IPS-NIHi11 (cell line): ENCODE data around the gene CCDC88C.

Experiments used
- DNase-seq: peaks from one replicate; pipeline ENCODE4 v3.0.0; 2012; ENCODE audit warnings: mixed read lengths, low spot score

Gene CCDC88C

GRCh38 chr14:91396959-91397815, 20.4 kb downstream of the CCDC88C start:
- DNase-seq: no peak

GRCh38 chr14:91396013-91396660, 21.5 kb downstream of the CCDC88C start:
- DNase-seq: no peak

DNA sequence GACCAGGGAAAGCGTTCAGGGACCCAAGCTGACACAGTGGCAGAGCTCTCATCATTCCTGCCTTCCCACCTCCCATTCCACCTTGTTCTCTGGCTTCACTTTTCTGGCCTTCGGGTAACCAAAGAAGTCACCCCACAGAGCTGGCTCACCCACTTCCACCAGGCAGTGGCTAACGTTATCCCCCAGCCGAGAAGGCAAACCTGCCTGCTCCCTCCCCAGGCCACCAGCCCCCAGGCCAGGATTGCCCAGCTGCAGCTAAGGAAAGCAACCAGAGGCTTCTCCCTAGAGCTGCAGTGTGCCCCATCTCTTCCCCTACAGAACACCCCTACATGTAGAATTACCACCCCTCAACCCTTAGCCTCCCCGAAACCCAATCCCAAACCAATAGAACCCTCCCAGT, 22.2 kb downstream of the CCDC88C start:
- no peak for DNase-seq

GRCh38 chr14:91394105-91395081, 23.2 kb downstream of the CCDC88C start:
- DNase-seq: no peak

- DNase-seq: no peak
These were observed 24.9 kb downstream of the CCDC88C start for GRCh38 chr14:91392623-91393303.

DNA sequence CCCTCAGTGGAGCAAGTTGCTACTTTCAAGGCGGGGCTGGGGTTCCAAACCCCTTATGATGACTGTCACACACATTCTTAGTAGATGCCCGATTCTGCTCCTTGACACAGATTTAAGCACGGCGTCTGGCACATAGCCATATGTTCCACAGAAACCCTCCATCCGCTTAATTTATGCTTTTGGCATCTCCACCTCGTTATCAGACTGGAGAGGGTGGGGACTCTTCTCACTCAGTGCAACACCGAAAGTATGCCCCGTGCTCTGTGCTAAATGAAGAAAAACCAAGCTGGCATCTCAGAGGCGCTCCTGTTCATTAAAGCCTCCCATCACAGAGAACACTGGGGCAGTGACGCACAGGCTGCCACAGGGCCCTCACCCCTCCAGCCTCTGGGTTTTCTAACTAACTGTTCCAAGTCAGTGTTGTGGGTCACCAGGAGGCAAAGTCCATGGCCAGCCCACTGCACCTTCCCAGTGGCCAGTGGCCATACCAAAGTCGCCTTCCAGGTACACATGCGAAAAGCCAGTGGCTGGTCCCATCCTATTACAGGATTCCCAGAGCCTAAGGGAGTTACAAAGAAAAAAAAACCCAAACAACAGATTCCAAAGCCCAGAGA, 27.3 kb downstream of the CCDC88C start:
- no peak for DNase-seq

GRCh38 chr14:91389150-91389549, 28.5 kb downstream of the CCDC88C start:
- no peak for DNase-seq

DNA sequence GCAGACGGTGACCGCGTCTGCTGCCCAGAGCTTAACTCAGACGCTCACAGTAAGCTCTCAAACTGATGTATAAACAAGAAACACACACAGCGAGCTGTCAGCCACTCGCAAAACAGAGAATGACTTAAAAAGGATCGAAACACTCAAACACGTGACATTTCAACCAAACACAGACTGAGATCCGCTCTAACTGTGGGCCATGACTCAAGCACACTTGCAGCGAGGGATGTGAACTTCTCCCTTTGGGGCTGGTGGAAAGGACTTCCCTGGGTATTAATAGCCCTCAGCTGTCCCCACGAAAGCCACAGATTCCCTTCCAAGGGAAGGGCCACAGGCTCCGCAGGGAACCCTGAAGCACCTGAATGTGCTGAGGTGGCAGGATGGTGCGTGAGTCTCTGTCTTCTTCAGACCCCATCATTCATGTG, 29.1 kb downstream of the CCDC88C start:
- no peak for DNase-seq

- no peak for DNase-seq
These were observed 29.7 kb downstream of the CCDC88C start for GRCh38 chr14:91387951-91388381.

DNA sequence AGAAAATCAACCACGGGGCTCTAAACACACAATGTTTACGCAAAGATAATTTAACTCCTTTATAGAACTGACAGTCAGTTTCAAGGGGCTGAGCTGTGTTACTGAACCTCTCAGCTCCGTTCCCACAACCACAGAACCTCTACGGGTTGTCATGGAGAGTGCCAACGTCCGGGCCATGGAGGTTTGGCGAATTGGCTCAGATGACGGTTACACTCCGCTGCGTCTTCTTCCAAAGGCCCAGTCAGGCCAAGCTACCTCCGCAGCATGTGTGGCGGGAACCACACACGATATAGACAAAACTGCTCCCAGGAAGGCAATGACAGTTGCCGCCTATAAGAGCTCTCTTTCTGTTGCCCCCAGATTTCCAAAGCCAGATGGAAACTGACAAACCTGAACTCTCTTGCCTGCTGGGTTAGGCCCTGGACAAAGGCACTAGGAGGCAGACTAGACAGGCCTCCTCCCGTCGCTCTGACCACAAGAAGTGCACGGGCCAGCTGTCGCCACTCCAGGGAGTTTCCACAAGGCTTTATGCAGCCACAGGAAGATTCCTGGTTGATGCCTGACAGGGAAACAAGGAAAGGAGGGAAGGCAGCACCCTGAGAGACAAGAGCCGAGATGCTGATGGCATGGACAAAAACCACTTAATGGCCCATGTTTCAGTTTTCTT, 30.3 kb downstream of the CCDC88C start:
- no peak for DNase-seq

DNA sequence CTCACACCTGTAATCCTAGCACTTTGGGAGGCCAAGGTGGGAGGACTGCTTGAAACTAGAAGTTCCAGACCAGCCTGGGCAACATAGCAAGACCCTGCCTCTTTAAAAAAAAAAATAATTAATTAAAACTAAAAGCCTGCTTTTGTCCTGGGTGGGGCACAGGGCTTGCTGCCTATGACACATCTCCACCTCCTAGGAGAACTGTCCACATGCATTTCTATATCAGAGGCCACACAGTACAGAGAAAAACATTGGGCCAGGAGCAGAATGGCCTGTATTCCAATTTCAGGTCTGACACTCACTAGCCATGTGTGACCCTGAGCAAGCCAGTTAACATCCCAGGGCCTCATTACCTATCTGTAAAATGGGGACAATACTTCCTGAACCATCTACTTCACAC, 31.9 kb downstream of the CCDC88C start:
- DNase-seq: no peak

DNA sequence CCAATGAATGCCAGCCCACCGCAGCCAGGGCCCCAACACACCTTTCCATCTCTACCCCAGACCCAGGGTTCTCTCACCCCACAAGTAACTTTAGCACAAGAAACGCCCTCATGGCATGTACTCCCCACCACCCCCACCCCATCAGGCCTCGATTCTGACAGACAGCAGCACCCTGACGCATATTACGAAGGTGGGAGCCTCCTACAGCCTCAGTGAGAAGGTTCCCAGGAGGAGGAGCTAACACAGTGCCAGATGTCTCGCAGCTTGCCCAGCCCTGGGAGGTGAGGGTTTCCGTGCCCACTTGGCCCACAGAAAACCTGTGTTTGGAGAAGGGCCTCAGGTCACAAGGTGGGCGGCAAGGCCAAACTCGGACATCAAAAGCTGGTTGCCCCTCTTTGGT, 32.4 kb downstream of the CCDC88C start:
- no peak for DNase-seq

DNA sequence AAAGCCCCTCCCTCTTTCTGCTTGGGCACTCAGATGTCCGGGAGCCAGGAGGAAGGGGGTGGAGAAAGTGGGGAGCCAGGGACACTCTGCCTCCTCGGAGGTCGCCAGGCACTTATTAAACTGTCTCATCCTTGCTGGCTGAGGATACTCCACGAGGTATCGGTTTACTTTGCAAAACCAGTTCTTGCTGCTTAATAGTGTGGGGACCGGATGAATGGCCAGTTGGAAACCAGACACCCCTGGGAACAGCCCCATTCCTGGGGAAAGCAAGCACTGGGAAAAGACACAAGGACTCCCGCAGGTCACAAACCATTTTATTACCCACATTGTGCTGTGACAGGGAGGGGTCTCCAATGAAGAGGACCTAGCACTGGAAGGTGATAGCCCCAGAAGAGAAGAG, 34.2 kb downstream of the CCDC88C start:
- peak; percentile 65 for DNase-seq

GRCh38 chr14:91381801-91382670, 35.6 kb downstream of the CCDC88C start:
- DNase-seq: no peak

- DNase-seq: no peak
These were observed 36.8 kb downstream of the CCDC88C start for GRCh38 chr14:91380610-91381371.

DNA sequence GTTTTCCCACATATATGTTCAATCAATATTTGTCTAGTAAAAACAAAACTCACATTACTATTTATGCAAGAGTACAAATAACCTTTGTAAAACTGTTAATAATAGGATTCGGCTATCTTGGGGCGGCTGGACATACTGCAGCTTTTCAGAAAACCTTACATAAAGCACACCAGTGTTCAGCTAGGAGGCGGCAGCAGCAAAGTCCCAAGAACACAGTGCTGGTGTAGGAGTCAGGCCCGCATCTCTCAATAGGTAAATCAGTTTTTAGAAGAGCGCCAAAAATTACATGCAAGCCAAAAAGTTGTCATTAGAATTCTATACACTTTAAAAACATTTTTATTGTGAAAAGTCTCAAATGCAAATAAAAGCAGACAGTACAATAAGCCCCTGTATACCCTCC, 37.5 kb downstream of the CCDC88C start:
- DNase-seq: no peak

DNA sequence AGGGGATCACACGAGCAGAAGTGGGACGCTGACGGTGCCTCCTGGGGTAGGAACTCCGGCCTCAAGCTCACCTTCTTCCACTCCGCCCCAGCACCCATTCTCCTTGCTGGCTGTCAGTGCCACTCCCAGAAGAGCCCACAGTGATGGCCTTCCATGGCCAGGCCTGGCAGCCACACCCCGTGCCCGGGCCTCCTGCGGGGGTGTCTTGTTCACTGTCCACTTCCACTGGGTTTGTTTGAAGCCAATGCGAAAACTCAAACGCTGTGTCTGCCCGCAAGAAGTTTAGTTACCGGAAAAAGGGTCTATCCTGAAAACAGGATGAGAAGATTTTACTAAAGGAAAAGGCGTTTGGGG, 38.1 kb downstream of the CCDC88C start:
- DNase-seq: no peak

GRCh38 chr14:91378930-91379578, 38.6 kb downstream of the CCDC88C start:
- DNase-seq: no peak
